T47D (cell line): ENCODE data around the gene AMPD3.

Experiments
- DNase-seq, 2 experiments: peaks; one replicate each; pipeline versions ENCODE4 v3.0.0 to v3.0.0-alpha.2; 2011 to 2012; ENCODE audit warnings: low read depth in 1 of 2, low spot score in 1 of 2
- JUND ChIP-seq: IDR thresholded peaks from 2 replicates; pipeline ENCODE4 v1.6.1; 2012; ENCODE audit warnings: low read depth
- in situ Hi-C: cut with HindIII; loops from 2 replicates; pipeline ENCODE4 v1.10.0; 2016; ENCODE audit warnings: low sequenced_read_pairs, low pct_unique_long_range_greater_than_20kb

Gene AMPD3

GRCh38 chr11:10537600-10537999 lies 82.5 kb downstream of the AMPD3 start:
- in situ Hi-C loops, result no loop called here
- no peak for TF ChIP-seq JUND
- DNase-seq, result no peak

DNA sequence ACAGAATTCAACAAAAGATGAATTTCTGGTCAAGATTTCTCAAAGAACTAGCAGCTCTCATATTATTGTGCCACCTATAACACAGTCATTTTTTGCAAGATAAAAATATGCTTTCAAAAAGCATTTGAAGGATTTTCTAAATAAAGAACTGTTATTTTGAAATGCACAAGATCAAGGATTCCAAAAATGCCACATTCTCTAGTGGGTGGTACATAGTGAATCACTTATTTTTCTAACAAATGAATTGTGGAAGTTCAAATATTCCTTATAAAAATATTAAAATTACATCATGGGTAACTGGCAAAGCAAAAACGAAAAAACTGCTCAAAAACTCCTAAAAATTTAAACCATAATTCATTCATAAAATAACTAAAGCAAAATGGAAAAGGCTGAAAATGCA lies 83.9 kb downstream of the AMPD3 start:
- no peak for TF ChIP-seq JUND
- DNase-seq, result no peak
- in situ Hi-C loops, result no loop called here

GRCh38 chr11:10539339-10539738 lies 84.3 kb downstream of the AMPD3 start:
- no peak for DNase-seq
- in situ Hi-C loops, result no loop called here
- no peak for TF ChIP-seq JUND

DNA sequence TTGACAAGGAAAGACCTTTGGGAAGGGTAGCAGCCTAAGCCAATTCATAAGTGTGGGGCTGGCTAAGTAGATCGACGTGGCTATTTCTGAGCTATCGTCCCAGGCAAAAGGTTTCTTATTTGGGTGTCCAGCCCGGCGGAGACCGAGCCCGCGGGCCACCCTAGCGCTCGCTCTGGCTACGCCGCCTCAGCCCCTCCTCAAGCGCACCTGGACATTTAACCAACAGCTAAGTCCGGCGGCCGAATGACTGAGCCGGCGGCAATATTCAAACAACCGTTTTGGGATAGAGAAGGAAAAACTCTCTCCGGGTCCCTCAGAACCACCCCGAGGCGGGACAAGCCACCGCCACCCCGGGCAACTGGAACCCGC lies 85.5 kb downstream of the AMPD3 start:
- in situ Hi-C loops, result no loop called here
- TF ChIP-seq JUND, result no peak
- peak; percentile 12 to 38 for DNase-seq

GRCh38 chr11:10540915-10541560 lies 86.0 kb downstream of the AMPD3 start, which contains the start of gene RNF141:
Gene RNF141, minus strand, starts transcription at chr11:10541187. Its CDS starts 7,029 bp downstream, at chr11:10534158.
- in situ Hi-C loops, result no loop called here
- peak; percentile 61 to 92 for DNase-seq
- no peak for TF ChIP-seq JUND

DNA sequence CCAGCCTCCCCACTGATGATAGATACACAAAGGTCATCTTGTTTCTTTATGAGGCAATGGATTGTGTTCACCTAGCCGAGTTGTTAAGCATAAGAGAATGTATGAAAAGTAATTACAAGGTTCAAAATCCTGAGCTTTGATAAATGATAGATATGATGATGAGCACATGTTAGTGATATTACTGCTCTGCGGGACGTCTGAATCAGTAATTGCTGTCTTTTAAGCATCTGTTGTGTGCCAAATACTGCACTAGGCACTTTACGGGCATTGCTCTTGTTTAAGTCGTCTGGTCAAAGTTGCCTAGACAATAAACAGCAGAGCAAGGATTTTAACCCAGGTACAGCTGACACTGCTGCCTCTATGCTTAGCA lies 86.5 kb downstream of the AMPD3 start:
- peak in 1 of 2 experiments; percentile 10 for DNase-seq
- in situ Hi-C loops, result no loop called here
- TF ChIP-seq JUND, result no peak

DNA sequence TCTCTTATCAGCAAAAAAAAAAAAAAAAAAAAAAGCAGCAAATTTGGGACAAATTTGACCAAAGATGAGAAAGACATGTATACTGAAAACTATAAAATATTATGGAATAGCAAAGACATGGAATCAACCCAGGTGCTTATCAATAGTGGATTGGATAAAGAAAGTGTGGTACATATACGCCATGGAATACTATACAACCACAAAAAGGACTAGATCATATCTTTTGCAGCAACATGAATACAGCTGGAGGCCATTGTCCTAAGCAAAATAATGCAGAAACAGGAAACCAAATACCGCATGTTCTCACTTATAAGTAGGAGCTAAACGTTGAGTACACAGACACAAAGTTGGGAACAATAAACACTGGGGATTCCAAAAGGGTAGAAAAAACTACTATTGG lies 87.7 kb downstream of the AMPD3 start:
- no peak for TF ChIP-seq JUND
- in situ Hi-C loops, result no loop called here
- no peak for DNase-seq

DNA sequence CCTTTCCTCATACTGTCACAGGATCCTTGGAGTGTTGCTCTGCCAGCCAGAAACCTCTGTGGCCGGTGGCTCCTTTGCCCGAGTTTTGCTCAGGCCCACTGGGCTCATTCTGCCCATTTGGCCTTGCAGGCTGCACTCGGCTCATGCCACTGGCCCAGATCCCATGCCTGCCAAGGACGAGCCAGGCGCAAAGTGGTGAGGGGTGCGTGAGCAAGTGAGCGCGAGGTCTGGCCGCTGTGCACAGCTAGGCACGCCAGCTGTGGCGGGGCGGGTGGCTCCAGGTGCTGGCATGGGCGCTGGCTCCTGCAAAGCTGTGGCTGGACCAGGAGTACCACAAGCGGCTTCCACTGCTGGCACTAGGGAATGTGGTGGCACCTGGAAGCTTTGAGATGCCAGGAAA lies 88.7 kb downstream of the AMPD3 start:
- in situ Hi-C loops, result no loop called here

DNA sequence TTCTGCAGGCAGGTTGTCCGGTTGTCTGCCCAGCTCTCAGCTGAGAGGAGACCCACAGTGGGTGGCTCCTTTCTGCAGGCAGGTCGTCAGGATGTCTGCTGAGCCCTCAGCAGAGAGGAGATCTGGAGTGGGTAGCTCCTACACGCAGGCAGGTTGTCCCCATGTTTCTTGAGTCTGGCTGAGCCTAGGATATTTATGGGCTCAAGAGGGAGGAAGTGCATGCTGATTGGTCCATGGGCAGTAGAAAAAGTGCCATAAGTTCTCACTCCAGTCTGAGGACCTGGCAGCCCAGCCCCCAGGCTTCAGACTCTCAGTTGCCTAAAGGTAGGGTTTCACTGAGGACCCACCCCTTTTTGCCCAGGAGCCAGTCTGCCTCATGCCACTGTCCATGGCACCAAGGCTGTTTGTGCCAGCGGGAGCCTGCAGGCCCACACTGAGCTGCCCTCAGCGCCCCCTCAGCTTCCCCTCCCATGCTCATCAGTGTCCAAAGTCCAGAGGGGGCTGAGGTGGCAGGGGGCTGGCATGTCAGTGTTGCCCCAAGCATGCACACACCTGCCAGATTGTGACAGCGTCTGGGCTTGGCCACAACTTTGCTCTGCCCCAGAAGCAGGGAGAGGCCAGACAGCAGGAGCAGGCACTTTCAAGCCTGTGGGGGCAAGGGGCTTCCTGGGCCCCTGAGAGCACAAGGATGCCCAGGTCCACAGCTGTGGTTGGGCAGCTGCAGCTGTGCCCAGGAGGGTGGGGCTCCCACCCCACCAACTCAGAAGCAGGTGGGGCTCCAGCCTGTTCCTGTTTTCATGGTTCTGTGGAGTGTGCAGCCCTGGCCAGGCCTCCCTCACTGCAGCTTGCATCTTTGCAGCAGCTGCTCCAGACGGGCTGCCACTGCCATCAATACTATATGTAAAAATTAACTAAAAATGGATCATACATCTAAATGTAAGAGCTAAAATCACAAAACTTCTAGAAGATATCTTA lies 89.7 kb downstream of the AMPD3 start:
- no peak for TF ChIP-seq JUND
- in situ Hi-C loops, result no loop called here
- no peak for DNase-seq

More for the DNA sequence above, 88.7 kb downstream of the AMPD3 start:
- TF ChIP-seq JUND, result no peak
- DNase-seq, result no peak

DNA sequence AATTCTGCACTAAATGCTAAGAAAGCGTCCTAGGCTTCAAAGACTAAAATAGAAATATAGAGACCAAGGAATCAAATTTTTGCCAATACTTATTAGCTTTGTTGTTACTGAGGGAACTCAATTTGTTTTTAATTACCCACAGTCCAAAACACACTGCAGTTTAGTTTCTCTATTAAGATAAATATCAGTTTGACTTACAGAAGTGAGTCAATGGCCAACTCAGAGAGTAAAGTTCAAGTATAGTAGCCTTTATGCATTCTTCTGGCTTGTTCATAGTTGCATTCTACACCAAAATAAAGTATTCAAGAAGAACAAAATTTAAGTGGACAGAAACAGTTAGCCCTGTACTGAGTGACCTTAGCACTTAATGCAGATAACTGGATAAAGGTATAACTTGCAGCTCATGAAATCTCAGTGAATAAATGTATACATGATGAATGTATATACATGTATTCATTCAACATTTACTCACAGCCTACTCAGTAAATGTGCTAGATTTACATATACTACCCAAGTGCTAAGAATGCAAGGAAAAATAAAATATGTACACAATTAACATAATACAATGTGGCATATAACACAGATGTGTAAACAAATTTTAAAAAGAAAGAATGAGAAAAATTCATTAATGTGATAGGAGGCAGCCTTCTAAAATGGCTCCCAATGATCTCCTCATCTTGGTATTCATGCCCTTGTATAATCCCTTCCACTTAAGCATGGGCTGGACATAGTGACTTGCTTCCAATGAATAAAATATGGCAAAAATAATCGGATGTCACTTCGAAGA lies 95.6 kb downstream of the AMPD3 start:
- no peak for TF ChIP-seq JUND
- in situ Hi-C loops, result no loop called here
- no peak for DNase-seq

DNA sequence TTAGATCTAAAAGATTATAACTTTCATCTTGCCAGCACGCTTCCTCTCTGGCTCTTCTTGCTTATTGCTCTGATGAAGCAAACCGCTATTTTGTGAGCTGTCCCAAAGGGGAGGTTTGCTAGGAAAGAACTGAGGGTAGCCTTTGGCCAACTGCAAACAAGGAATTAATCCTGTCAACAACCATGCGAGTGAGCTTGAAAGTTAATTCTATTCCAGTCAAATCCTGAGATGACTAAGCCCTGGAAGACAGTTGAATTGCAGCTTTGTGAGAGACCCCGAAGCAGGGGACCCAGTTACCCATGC lies 96.2 kb downstream of the AMPD3 start:
- TF ChIP-seq JUND, result no peak

GRCh38 chr11:10551845-10552352 lies 96.8 kb downstream of the AMPD3 start:
- no peak for TF ChIP-seq JUND
- no peak for DNase-seq
- in situ Hi-C loops, result no loop called here

More for the DNA sequence above, 96.2 kb downstream of the AMPD3 start:
- DNase-seq, result no peak
- in situ Hi-C loops, result no loop called here
